ENCODE measurements around the gene ATAD3A. TPM values are rescaled to one million over a fixed set of nuclear protein-coding genes. Genes with fewer than 3 reads are reported as not detected.
A peak's percentile ranks its signal among the peaks of the same experiment; 100 is the strongest.

Gene ATAD3A
- total and polyA plus RNA-seq, 9 of the 15 experiments (the other 6 are each of a cell fraction or from before 2014, with no cell fraction given): 0.10 to 173 (median 36.7) TPM

DNA sequence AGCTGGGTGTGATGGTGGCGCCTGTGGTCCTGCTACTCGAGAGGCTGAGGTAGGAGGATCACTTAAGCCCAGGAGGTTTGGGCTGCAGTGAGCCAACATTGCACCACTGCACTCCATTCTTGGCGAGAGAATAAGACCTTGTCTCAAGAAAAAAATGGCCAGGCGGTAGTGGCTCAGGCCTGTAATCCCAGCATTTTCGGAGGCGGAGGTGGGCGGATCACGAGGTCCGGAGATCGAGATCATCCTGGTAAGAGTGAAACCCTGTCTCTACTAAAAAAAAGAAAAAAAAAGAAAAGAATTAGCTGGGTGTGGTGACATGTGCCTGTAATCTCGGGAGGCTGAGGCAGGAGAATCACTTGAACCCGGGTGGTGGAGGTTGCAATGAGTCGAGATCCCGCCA lies 29.1 kb upstream of the ATAD3A start:
- Histone ChIP-seq H3K9me1 (ENCODE audit: control insufficient read depth, insufficient read depth, low read length) (no peaks in the 10 kb centered on the region), H3K27ac (ENCODE audit: extremely low read depth, low read depth, low read length) (no peak overlapping the region), H2AFZ (ENCODE audit: low read depth, low read length) (no peak overlapping the region), H3K4me1 (replicated peaks in 1 of 2; ENCODE audit: control insufficient read depth in 2 of 2, insufficient read depth in 2 of 2, low read length in 2 of 2) (peaks cover 0 to 11% of the 10 kb centered on the region in 2 experiments; a peak in 1 of 5 replicates), H4K20me1 (replicated peaks; ENCODE audit: control insufficient read depth, insufficient read depth, low read length) (no peaks in the 10 kb centered on the region), H3K4me3 (no peak overlapping the region), H3K4me2 (ENCODE audit: insufficient read depth, low read length) (no peak overlapping the region), H3K79me2 (ENCODE audit: control insufficient read depth, insufficient read depth, low read length) (peaks cover 7% of the 10 kb centered on the region; the same call in 2 of the 3 replicates), H3K9me3 (replicated peaks; ENCODE audit: control insufficient read depth, insufficient read depth, low read depth, low read length) (no peaks in the 10 kb centered on the region), H3K9ac (ENCODE audit: insufficient read depth in 1 of 2, low read depth in 2 of 2, low read length in 2 of 2) (no peak overlapping the region), H3K27me3 (ENCODE audit: control insufficient read depth in 2 of 2, insufficient read depth in 2 of 2, low read length in 2 of 2) (no peaks in the 10 kb centered on the region; a peak in 2 of 5 replicates), H3K36me3 (ENCODE audit: control insufficient read depth, insufficient read depth, low read length) (peaks cover 74% of the 10 kb centered on the region)
- no peak for DNase-seq (ENCODE audit: extremely low read depth in 1 of 4, low spot score in 3 of 4)
- TF ChIP-seq RBFOX2 (IDR thresholded peaks at IDR 0.05; ENCODE audit: low read depth, low read length) (peak; percentile 2; the same call in 1 of the 2 replicates), POLR2G (IDR thresholded peaks at IDR 0.05; ENCODE audit: low read depth, low read length) (0 out of 2 replicates have a peak, but pooled peaks have one; percentile 1)
- TF ChIP-seq, protein P1, sequence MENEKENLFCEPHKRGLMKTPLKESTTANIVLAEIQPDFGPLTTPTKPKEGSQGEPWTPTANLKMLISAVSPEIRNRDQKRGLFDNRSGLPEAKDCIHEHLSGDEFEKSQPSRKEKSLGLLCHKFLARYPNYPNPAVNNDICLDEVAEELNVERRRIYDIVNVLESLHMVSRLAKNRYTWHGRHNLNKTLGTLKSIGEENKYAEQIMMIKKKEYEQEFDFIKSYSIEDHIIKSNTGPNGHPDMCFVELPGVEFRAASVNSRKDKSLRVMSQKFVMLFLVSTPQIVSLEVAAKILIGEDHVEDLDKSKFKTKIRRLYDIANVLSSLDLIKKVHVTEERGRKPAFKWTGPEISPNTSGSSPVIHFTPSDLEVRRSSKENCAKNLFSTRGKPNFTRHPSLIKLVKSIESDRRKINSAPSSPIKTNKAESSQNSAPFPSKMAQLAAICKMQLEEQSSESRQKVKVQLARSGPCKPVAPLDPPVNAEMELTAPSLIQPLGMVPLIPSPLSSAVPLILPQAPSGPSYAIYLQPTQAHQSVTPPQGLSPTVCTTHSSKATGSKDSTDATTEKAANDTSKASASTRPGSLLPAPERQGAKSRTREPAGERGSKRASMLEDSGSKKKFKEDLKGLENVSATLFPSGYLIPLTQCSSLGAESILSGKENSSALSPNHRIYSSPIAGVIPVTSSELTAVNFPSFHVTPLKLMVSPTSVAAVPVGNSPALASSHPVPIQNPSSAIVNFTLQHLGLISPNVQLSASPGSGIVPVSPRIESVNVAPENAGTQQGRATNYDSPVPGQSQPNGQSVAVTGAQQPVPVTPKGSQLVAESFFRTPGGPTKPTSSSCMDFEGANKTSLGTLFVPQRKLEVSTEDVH (IDR thresholded peaks at IDR 0.05; ENCODE audit: low read depth, partially characterized antibody): no peak
- ATAC-seq: no peak
- intact Hi-C loops (cut with micrococcal nuclease) (no loop called here), in situ Hi-C loops (cut with MboI) (no loop called here)
- POLR2A ChIA-PET: interaction anchor here (0.7 kb wide), 2 partner anchors 8 to 107 kb away, joined by 3 read pairs; no protein-coding TSS in a partner anchor
- no peak for FAIRE-seq
- BruUV-seq (replicated peaks): no TSS peak
- CTCF ChIA-PET (ENCODE audit: low intra/inter-chr PET ratio): no interaction called here
- 96% methylated on average over 14 of the region's 14 CpGs for WGBS (ENCODE audit: insufficient coverage, low coverage, missing lambda C conversion rate)

Data from K562 (cell line).